ENCODE results near the gene MTCH2.

GRCh38 chr11:47667555-47667954 lies 25.2 kb upstream of the MTCH2 start:
- TF ChIP-seq POLR2A (IDR thresholded peaks at IDR 0.05), result no peak
- TF ChIP-seq, protein P1, sequence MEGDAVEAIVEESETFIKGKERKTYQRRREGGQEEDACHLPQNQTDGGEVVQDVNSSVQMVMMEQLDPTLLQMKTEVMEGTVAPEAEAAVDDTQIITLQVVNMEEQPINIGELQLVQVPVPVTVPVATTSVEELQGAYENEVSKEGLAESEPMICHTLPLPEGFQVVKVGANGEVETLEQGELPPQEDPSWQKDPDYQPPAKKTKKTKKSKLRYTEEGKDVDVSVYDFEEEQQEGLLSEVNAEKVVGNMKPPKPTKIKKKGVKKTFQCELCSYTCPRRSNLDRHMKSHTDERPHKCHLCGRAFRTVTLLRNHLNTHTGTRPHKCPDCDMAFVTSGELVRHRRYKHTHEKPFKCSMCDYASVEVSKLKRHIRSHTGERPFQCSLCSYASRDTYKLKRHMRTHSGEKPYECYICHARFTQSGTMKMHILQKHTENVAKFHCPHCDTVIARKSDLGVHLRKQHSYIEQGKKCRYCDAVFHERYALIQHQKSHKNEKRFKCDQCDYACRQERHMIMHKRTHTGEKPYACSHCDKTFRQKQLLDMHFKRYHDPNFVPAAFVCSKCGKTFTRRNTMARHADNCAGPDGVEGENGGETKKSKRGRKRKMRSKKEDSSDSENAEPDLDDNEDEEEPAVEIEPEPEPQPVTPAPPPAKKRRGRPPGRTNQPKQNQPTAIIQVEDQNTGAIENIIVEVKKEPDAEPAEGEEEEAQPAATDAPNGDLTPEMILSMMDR (IDR thresholded peaks at IDR 0.05), result no peak
